Measurements from ENCODE around the gene NKG7.

DNA sequence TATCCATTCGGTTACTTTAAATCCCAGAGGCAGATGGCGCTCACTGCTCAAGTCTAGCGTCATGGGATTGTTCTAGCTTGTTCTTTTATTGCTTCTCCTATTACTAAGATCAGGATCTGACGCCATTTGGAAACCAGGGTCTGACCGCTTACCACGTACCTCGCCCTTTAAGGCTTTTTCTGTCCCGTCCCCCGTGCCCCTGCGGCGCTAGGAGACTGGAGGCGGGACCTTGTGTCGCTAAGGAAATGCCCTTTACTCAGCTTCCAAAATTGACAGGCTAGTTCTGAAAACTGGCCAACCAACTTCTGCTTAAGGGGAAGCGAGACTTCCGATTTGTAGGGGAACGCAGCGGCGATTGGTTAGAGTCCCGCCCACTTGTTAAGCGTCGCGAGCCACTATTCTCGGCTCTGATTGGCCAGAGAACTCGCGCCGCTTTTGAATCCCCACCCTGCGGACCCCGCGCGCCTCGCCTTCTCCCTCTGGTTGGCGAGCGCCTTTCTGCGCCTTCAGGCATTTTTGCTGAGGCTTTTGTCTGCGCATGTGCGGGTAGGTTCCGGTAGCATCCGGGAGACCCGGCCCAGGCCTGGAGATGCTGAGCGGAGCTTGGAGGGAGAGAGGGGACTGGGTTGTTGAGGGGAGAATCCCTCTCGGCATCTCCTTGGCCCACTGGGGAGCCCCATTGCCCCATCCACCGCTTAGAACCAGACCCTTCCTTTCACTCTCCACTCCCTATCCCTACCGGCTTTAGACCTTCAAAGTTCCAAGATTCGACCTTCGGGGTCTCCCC, 21.8 kb upstream of the NKG7 start:
- TF ChIP-seq POLR2A (IDR thresholded peaks at IDR 0.05; ENCODE audit: low read length) (peak; percentile 89), GATA1 (IDR thresholded peaks at IDR 0.05; ENCODE audit: low read depth, low read length) (no peak)
